Renal cortex interstitium (tissue), 11 donors: ENCODE data around the gene NCAM2. TPM values are rescaled to one million over a fixed set of nuclear protein-coding genes. Genes with fewer than 3 reads are reported as not detected.

ENCODE experiments used
- DNase-seq, 11 donors: peaks; one replicate each; pipeline ENCODE4 v3.0.0-alpha.2; 2013; ENCODE audit warnings: low read depth in 9 of 11, low spot score in 4 of 11; ENCODE audit errors: extremely low read depth in 1 of 11
- polyA plus RNA-seq, 3 donors: library from polyadenylated mRNA; unstranded; fragments of 120-200 nt; gene quantifications; one replicate each; pipeline ENCODE4 v1.2.1, GENCODE V29; 2013; ENCODE audit not compliant: insufficient read length in 3 of 3

Gene NCAM2
- polyA plus RNA-seq, 3 donors = 6.4 to 8.9 (median 7.0) TPM

DNA sequence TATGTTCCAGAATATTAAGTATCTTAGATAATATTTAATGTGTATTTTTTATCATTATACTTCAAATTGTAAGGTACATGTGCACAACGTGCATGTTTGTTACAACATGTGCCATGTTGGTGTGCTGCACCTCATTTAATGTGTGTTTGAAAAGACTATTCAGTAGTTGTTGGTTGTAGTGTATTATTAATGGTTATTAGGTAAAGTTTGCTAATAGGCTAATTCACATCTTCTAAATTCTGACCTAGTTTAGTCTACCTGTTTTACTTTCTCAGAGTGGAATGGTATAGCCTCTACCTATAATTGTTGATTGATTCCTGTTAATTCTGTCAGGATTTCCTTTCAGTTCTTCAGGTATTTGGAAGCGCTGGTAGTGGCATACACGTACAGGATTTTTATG, 153.0 kb downstream of the NCAM2 start:
- no peak for DNase-seq

DNA sequence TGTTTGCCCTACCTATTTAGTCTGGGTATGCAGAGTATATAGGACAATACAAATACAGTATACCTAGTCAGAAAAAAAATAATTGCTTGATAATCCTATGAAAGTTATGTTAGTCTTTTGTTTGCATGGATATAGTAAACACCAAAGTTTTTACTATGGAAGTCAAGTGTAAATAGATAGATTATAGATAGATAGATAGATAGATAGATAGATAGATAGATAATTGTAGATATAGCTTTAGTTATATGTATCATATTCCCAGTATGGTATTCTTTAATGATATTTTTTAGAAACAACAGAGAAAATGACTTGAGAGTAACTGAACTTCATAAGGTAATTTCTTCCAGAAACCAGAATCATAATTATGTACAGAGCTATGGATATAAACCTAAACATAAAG, 158.2 kb downstream of the NCAM2 start:
- DNase-seq = no peak

DNA sequence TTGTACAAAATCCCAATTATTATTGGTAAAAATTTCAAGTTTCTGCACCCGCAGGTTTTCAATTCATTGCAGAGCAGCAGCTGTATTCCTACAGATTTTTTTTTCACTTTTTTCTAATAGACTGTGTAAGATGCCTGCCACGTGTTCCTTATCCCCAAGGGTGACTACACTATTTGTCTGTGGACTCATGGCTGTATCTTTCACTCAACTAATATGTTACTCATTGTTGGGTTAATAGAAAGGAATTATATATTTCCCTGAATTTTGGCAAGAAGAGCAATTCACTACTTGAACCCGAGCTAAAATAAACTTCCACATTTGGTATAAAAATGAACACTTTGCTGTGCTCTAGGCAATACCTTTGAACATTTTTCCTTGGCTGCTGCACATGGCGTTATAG, 158.7 kb downstream of the NCAM2 start:
- no peak for DNase-seq

DNA sequence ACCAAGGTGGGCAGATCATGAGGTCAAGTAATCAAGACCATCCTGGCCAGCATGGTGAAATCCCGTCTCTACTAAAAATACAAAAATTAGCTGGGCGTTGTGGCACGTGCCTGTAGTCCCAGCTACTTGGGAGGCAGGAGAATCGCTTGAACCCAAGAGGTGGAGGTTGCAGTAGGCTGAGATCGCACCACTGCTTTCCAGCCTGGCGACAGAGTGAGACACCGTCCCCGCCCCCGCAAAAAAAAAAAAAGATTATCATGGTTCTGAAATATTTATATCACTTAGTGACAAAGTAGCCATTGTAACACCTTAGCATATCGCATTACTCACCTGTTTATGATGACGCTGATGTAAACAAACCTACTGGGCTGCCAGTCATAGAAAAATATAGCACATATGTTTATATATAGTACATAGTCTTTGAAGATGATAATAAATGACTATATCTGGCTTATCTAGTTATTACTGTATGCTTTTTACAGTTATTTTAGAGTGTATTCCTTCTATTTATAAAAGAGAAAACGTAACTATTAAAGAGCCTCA, 160.2 kb downstream of the NCAM2 start:
- DNase-seq = no peak

DNA sequence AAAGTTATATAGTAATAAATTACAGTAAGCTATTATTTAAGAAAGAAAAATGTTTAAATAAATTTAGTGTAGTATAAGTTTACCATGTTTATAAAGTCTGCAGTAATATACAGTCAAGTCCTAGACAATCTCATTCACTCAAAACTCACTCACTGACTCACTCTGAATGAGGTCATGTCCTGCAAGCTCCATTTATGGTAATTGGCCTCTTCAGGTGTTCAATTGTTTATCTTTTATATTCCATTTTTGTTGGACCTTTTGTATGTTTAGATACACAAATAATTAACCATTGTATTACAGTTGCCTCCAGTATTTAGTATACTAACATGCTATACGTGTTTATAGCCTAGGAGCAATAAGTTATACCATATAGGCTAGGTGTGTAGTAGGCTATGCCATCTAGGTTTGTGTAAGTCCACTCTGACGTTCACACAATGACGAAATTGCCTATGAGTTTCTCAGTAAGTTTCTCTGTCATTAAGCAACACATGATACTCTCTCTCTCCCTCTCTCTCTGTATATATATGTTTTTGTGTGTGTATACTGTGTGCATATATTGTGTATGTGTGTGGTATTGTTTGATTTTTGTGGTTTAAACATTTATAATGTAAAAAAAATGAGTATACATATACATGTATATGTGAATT, 161.2 kb downstream of the NCAM2 start:
- DNase-seq = no peak

DNA sequence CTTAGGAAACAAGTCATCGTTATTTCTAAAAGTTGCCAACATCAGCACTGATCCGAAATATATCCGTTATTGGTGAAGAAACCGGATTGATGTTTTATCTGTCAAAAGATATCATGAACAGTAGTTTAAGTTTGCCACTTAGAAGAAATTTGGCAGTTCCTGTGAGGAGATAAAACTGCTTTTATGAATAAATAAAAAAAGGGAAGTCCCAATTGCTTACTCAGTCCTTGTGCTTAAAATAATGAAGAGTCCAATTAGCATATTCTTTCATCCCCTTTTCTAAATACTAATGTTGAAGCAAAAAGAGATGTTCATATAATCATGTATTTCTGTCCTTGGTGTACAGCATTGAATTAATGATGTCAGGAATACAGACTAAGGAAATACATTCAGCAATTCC, 164.6 kb downstream of the NCAM2 start:
- no peak for DNase-seq

DNA sequence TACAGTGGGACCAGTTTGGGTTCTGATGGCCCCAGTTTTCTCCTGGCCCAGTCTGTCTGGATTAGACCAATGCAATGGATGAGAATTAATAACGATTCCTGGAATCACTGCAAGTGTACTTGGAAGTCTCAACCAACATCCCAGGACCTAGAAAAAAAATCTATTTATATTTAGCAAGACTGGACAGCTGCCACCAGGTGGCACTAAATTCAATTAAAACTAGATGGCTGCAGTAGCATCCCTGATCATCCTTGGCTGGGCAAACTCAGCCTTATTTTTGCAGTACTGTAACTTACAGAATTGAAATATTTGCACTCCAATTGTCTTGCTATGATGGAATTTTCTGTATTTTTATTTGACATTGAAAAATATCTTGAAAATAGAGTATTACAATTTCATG, 165.7 kb downstream of the NCAM2 start:
- DNase-seq = peak in 10 of 11 donors; percentile 15 to 55 (median 40)

DNA sequence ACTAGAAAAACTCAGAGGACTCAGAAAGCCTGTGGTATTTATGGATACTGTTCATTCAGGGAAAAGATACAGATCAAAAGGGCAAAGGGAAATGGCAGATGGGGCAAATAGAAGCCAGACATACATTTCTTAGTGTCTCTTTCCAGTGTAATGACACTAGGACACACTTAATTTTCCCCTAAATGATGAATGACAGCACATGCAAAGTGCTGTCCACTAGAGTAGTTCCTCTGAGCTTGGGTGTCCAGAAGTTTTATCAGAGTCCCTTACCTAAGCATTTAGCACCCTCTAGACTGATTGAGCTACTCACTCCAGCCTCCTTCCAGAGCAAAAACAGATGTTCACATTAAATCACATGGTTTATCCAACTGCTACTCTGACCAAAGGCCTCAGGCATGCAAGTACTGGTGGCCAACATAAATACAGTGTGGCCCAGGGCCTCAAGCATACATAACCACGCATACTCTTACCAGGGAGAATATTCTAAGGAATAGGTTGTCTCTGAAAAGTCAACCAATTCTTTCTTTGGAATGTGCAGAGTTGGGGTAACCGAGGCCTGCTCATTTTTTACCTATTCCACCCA, 166.9 kb downstream of the NCAM2 start:
- peak in 9 of 11 donors; percentile 13 to 46 (median 29) for DNase-seq

DNA sequence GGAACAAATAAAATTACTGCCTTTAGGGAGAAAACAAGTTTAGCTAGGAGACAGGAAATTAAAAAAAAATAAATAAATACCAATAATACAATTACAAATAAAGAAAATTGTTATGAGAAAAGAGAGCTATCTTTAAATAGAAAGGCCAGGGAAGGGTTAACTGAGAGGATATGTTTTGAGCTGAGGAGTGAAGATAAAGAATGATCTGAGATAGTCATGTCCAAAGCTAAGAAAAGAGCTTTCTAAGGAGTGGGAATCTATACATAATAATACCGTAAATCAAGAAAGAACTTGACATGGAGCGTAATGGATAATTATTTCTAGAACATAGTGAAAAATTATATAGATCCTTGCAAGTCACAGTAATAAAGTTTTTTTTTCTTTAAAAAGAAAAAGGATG, 176.5 kb downstream of the NCAM2 start:
- no peak for DNase-seq

DNA sequence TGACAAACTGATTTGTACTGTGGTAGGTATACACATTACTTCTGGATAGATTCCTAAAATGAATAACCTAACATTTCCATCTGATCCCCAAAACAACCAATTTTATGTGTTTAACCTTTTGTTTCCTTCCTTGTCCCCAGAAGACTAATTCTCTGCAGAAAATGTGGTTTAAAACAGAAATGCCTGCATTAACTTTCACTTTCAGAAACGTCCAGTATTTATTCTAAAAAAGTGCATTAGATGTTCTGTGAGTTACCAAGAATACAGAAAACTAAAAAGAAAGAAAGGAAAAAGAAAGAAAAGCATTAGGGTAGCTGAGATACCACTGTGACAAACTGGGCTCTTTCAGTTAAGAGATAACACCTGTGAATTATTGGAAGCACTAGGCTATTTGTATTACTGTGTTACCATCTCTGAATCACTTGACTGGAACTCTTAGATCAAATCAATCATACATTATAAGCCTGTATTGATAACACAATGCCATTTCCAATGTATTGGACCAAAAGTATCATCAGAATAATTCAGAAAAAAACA, 177.7 kb downstream of the NCAM2 start:
- no peak for DNase-seq

DNA sequence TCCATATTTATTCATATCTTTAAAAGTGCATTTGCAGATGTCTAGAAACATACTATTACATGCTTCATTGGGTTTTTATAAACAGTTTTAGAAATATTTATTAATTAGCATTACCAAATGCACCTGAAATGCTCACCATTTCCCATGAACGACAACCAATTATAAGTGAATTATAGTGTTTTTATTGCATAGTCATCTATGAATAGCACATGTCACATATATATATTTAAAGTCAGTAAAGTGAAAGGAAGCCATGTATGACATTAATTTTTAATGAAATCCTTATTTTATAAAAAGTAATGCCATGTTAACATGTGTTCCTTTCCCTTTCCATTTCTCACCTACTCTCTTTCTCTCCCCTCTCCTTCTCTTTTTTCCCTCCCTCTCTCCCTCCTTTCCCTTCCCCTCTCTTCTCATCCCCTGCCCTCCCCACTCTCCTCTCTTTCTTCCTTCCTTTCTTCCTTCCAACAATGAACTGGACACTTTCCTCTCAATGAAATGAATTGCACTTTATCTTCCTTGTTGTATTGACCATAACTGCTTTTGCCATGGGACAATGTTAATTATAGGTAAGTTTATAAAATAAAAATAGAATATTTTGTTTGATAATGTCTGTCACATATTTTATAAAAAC, 179.3 kb downstream of the NCAM2 start:
- no peak for DNase-seq

DNA sequence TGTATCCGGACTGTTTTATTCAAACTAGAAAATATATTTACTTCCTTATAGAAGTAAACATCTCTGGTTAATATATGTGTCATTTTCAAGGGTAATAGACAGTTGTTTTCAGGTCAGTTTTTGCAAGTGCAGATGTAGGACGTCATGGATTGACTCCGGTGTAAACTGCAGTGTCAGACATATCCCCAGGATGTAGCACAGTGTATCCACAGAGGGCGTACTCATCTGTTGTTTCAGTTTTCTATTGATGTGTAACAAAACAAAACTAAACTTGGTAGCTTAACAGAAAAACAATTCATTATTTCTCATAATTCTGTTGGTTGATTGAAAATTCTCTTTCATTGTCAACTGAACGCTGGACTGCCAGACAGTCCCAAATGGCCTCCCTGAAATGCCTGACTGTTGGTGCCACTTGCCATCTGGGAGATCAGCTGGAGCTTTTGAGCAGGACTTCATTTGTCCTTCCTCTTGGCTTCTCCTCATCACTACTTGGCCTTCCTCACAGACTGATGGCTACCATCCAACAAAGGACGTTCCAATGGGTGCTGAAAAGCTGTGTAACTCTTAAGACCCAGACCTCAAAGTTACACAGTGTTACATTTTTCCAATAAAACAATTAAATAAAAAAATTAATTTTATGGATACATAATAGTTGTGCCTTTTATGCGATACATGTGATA, 181.6 kb downstream of the NCAM2 start:
- no peak for DNase-seq

DNA sequence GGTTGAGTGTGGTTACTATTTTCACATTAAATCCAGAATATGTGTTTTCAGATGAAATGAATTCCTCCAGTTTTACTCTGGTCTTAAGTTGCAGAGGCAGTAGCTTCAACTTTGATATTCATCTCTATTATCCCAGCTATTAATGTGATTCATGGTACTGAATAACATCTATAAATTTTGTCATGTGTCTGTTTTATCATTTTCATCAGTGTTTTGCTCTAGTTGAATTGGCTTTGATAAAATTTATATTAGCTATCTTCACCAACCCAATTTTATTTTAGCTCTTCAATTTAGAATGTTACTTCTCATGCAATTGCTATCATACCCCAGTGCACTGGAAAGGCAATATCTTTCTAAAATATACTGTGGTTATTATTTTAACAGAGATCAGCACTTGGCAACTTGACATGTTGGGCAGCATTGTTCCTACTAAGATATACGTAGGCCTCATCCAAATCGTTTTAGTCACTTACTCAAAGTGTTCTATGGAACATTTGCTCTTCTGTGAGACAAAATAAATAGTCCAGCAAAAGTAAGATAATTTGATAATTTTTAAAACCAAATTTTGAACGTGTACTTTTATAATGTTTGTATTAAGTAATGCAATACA, 184.3 kb downstream of the NCAM2 start:
- DNase-seq = no peak

DNA sequence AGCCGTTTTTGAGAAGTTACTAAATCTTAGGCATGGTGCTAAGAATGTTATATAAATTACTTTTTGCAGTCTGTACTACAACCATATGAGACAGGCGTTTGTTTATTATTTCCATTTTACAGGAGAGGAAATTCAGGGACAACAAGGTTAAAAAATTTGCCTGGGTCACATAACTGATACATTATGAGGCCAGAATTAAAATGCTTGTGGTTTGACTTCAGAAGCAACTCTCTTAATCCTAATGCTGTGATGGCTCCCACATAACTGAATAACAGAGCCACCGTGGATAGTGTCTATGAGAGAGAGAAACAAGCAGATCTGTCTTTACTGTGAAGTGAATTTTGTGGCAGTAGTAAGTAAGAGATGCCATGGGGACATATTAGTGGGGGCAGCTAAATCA, 184.9 kb downstream of the NCAM2 start:
- no peak for DNase-seq

DNA sequence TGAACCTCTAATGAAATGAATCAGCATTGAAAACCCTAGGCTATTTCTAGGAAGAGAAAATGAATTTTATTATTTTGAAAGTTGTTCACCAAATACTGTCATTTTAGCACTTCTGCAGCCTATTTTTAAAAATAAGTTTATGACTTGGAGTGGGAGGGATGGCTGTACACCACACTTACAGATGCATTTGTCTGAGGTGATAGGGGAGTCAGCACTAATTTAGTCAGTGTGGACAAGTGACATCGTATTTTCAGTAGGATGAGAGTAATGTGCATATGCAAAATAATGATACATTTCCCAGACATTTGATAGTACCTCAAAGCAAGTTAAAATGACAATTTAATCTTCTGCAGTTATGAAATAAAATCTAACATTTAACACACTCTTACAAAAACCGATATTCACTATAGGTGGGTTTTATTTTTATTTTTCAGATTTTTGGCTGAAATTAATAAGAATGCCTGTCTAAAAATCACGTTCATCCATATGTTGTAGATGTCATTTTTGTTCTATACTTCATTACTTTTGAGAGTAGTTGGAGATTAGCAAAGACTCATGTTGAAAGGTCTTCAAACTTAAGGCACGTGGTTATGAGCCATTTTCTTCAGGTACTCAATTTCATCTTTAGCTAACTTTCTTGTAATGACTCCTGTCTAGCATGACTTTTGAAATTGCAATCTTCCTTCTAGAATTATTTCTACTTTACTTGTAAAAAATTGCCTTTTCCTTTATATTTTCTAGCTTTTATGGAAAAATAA, 186.7 kb downstream of the NCAM2 start:
- DNase-seq = no peak

DNA sequence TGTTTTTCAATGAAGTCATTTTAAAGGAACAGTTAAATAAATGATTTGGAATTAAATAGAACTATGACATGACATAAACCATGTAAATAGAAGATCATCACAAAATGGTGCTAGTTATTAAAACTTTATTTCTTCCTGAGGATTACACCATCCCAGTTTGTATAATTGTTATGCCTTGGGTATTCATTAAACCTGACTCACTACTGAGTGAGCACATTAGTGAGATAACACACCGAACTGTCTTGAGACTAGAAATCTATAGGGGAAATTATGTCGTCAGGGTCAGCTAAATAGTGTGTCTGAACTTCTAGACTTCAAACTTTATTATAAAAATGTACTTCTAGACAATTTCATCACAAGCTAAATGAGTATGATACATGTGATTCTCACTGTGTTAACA, 189.4 kb downstream of the NCAM2 start:
- no peak for DNase-seq

DNA sequence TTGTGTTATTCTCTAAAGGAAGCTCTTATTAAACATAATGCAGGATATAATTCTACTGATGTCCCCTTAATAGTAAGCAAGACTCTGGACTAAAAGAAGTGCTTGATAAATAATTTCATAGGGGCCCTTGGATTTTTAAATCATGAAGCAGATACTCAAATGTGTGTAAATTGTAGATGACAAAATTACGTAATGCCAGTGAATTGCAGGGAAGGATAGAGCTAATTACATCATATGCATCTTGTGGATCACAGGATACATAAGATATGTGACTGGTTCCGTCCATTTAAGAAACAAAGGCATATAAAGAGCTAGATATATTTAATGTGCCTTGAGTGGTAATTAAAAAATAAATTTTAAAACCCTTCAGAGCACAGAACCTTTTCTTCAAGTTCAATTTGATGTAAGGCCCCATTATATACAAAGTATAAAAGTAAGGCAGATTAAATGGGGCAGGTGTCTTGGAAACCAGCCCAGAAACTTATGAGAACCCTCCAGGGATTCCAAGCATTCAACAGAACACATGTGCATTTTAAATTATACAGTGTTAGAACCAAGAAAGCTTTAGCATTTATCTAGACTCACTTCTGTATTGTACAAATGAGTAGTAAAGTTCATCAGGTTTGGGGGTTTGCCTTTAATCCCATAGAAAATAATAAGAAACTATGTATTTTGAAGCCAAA, 190.4 kb downstream of the NCAM2 start:
- no peak for DNase-seq

DNA sequence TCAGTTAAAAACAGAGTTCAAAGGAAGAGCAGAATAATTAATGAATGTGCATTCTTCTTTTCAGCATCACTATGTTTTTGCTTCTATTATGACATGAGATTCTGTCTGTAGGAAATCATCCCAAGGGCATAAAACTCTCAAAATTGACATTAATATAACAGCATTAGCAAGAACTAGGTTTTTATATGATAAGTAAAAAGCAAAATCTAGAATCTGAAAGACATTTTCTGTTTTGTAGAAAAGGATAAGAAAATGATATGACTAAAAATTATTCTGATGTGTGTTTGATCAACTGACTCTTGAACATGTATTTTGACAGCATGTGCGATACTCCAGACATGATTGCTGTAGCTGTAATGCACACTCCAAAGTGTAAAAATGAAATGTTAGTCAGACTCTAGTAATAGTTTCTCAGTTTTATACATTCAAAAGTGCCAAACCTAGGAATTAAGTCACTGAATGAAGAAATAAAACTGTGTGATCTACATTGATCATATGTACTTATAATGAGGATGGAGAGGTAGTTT, 197.3 kb downstream of the NCAM2 start:
- DNase-seq = no peak
